PC-3 (cell line): ENCODE data around the gene BID.

Experiments used
- EZH2 ChIP-seq: fragments of 300-600 bp; sonication (generic); IDR thresholded peaks from one replicate; pipeline ENCODE4 v1.6.1; 2017; ENCODE audit warnings: antibody characterized with exemption, mild to moderate bottlenecking, low read length; ENCODE audit not compliant: unreplicated experiment
- EZH2phosphoT487 ChIP-seq: fragments of 300-600 bp; sonication (generic); IDR thresholded peaks from 2 replicates; pipeline ENCODE4 v1.6.1; 2018; ENCODE audit warnings: mild to moderate bottlenecking, antibody characterized with exemption, low read length, borderline replicate concordance
- TF ChIP-seq, protein P1 (sequence below): fragments of 300-600 bp; sonication (generic); conservative IDR thresholded peaks from 2 replicates; pipeline ENCODE4 v1.5.1; 2017; ENCODE audit warnings: antibody characterized with exemption, low read depth, mild to moderate bottlenecking, low read length

DNA sequence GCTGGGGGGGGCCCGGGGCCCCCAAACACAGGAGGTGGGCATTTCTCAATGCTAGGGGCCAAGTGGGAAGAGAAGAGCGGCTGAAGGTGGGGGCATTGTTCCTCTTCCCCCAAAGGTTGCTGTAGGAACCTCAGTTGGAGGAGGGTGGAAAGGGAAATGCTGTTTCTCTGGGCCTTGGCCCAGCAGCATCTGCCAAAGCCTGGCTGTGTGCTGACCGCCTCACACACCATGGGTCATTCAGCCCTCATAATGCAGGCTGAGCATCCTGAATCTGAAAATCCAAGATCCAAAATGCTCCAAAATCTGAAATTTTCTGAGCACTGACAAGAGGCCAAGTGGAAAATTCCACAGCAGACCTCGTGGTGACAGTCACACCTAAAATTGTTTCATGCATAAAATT is 49.0 kb upstream of the BID start:
- TF ChIP-seq, protein P1, sequence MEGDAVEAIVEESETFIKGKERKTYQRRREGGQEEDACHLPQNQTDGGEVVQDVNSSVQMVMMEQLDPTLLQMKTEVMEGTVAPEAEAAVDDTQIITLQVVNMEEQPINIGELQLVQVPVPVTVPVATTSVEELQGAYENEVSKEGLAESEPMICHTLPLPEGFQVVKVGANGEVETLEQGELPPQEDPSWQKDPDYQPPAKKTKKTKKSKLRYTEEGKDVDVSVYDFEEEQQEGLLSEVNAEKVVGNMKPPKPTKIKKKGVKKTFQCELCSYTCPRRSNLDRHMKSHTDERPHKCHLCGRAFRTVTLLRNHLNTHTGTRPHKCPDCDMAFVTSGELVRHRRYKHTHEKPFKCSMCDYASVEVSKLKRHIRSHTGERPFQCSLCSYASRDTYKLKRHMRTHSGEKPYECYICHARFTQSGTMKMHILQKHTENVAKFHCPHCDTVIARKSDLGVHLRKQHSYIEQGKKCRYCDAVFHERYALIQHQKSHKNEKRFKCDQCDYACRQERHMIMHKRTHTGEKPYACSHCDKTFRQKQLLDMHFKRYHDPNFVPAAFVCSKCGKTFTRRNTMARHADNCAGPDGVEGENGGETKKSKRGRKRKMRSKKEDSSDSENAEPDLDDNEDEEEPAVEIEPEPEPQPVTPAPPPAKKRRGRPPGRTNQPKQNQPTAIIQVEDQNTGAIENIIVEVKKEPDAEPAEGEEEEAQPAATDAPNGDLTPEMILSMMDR = no peak
- TF ChIP-seq EZH2phosphoT487 (no peak), EZH2 (no peak)
